ENCODE measurements around the gene DPH1.

The DPH1 gene

GRCh38 chr17:2062571-2063183 lies 32.7 kb downstream of the DPH1 start:
- DNase-seq (ENCODE audit: low spot score): no peak

- DNase-seq (ENCODE audit: low spot score): no peak
Measured at GRCh38 chr17:2063261-2064146, 33.6 kb downstream of the DPH1 start.

GRCh38 chr17:2064147-2064489 lies 34.2 kb downstream of the DPH1 start:
- DNase-seq (ENCODE audit: low spot score): no peak

- no peak for DNase-seq (ENCODE audit: low spot score)
Measured at GRCh38 chr17:2064520-2064971, 34.6 kb downstream of the DPH1 start.

GRCh38 chr17:2064980-2065785 lies 35.2 kb downstream of the DPH1 start:
- DNase-seq (ENCODE audit: low spot score): no peak

- no peak for DNase-seq (ENCODE audit: low spot score)
Measured at GRCh38 chr17:2065949-2066400, 36.0 kb downstream of the DPH1 start.

- DNase-seq (ENCODE audit: low spot score): no peak
Measured at GRCh38 chr17:2067048-2067561, 37.2 kb downstream of the DPH1 start.

GRCh38 chr17:2067608-2068024 lies 37.7 kb downstream of the DPH1 start:
- no peak for DNase-seq (ENCODE audit: low spot score)

GRCh38 chr17:2068031-2068518 lies 38.1 kb downstream of the DPH1 start:
- no peak for DNase-seq (ENCODE audit: low spot score)

GRCh38 chr17:2068519-2069051 lies 38.6 kb downstream of the DPH1 start:
- DNase-seq (ENCODE audit: low spot score): no peak

- no peak for DNase-seq (ENCODE audit: low spot score)
Measured at GRCh38 chr17:2070241-2071023, 40.5 kb downstream of the DPH1 start.

GRCh38 chr17:2071024-2071385 lies 41.1 kb downstream of the DPH1 start:
- no peak for DNase-seq (ENCODE audit: low spot score)

GRCh38 chr17:2071455-2072281 lies 41.7 kb downstream of the DPH1 start:
- no peak for DNase-seq (ENCODE audit: low spot score)

GRCh38 chr17:2074919-2075318 lies 45.0 kb downstream of the DPH1 start:
- DNase-seq (ENCODE audit: low spot score): no peak

- no peak for DNase-seq (ENCODE audit: low spot score)
Measured at GRCh38 chr17:2075336-2076086, 45.6 kb downstream of the DPH1 start.

GRCh38 chr17:2076087-2076984 lies 46.4 kb downstream of the DPH1 start:
- DNase-seq (ENCODE audit: low spot score): no peak

GRCh38 chr17:2077040-2077439 lies 47.1 kb downstream of the DPH1 start:
- DNase-seq (ENCODE audit: low spot score): no peak

GRCh38 chr17:2081564-2081963 lies 51.6 kb downstream of the DPH1 start:
- no peak for DNase-seq (ENCODE audit: low spot score)
